Measurements from ENCODE around the gene DGKI.
"Not testable (repeated sequence)": the region's sequence is repeated elsewhere in the genome, so short reads cannot be mapped to it uniquely, and the experiment has no call there.

DGKI gene

DNA sequence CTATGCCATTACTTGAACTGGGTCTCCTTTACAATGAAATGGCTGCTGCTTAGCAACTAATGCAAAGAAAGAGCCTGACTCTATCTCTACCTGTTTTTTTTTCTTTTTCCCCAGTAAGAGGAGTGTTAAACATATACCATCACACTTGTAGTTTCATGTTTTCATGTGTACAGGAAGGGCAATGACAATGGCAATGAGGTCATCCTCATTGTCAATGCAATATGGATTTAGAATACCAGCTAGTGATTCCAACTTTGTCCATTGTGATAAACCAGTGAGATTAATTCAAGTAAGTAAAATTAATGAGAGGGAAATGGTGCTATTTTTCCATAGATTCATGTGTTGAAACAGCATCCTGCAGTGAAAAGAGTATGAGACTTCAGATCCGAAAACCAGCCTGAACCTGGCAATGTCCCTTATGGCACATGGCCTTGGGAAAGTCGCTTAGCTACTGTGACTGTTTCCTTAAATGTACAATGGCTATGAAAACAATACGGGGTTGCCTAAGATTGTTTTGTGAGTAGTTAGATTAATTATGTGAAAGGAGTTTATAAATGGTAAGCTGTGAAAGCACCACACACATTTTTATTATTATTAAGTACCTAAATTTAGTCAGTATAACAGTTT lies 11.2 kb downstream of the DGKI start:
- no peak for DNase-seq

DNA sequence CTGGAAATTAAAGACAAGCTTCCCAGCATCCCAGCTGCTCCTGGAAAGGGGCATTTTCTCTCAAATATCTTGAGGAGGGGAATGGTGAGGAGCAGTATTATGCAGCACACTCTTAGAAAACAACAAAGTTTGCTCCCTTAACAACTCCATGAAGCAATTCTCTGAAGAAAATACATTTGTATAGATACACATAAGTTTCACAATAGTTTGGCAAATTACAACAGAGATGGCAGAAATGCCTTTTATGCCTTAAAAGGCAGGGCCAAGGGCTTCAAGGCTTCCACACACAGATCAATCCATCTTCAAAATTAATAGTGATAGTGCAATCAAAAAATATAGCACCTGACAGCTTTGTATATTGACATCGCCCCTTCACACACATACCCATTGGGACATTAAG lies 12.2 kb downstream of the DGKI start:
- DNase-seq, result no peak

DNA sequence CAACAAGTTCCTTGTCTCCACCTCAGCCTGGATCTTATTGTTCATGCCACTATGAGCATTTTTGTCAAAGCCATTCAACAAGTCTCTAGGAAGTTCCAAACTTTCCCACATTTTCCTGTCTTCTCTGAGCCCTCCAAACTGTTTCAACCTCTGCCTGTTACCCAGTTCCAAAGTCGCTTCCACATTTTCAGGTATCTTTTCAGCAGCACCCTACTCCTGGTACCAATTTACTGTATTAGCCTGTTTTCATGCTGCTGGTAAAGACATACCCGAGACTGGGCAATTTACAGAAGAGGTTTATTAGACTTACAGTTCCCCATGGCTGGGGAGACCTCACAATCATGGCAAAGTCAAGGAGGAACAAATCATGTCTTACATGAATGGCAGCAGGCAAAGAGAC lies 13.8 kb downstream of the DGKI start:
- not testable (repeated sequence) for DNase-seq

DNA sequence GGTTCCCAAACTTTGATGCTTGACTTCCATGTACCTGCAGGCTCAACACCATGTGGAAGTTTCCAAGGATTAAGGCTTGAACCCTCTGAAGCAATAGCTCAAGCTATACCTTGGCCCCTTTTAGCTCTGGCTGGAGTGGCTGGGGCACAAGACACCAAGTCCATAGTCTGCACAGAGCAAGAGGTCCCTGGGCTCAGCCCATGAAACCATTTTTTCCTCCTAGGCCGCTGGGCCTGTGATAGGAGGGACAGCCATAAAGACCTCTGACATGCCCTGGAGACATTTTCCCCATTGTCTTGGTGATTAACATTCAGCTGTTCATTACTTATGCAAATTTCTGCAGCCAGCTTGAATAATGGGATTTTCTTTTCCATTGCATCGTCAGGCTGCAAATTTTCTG lies 14.4 kb downstream of the DGKI start:
- no peak for DNase-seq

DNA sequence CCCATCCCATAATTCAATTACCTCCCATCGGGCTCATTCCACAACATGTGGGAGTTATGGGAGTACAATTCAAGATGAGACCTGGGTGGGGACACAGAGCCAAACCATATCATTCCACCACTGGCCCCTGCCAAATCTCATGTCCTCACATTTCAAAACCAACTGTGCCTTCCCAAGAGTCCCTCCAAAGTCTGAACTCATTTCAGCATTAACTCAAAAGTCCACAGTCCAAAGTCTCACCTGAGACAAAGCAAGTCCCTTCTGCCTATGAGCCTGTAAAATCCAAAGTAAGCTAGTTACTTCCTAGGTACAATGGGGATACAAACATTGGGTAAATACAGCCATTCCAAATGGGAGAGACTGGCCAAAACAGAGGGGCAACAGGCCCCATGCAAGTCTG lies 15.2 kb downstream of the DGKI start:
- DNase-seq, result not testable (repeated sequence)

DNA sequence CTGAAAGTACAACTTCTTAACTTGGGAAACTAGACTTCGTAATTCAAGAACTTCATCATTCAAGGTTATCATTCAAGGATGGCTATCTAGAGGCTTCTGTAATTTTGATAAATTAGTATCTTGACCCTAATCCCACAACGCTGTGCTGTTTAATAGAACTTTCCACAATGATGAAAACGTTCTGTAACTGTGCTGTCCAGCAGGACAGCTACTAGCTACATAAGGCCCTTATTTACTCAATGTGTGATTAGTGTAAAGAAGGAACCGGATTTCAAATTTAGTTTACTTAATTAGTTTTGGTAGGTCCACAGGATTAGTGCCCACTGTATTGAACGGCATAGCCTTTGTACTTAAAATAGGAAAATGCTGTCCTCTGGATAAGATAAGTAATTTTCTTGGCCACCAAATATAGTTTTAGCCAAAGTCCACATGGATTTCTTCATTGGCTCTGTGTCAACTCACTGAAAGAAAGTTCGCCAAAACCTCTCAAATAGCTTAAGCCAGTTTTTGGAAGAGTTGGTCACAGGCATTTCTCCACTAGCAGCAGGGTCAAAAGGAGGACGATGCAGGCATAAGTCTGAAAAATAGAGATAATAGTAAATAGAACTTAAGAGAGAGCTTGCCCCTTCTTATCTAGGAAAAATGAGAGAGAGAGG lies 17.3 kb downstream of the DGKI start:
- no peak for DNase-seq

DNA sequence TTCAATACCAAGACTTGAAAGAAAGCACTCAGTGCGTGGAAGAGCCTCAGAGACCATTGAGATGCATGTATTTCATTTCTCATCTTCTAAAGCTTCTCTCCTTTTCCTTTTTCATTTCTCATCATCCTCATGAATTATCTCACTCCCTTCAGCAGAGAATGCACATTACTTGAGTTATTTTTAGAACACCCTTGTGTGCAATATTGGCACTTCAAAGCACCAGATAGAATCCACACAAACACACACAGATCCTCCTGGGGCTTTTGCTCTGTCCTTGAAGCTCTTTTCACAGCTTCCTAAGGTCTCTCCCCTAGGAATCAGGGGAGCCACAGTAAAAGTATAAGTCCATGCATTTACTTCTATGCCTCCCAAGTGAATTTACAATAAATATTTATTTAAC lies 18.3 kb downstream of the DGKI start:
- no peak for DNase-seq

DNA sequence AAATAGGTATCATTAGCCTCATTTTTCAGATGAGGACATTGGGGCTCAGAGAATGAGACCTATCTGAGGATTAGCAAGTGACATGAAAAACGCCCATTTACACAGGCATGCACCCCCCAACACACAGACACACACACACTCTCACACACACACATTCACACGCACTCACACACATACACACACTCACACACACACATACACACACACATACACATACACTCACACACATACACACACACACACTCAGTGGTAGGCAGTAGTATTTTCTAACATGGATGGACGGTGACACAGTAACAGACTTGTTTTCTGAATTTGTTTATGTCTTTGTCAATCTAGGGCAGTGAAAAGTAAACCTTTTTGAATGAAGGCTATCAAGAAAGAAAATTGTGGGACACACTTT lies 21.3 kb downstream of the DGKI start:
- DNase-seq, result no peak

DNA sequence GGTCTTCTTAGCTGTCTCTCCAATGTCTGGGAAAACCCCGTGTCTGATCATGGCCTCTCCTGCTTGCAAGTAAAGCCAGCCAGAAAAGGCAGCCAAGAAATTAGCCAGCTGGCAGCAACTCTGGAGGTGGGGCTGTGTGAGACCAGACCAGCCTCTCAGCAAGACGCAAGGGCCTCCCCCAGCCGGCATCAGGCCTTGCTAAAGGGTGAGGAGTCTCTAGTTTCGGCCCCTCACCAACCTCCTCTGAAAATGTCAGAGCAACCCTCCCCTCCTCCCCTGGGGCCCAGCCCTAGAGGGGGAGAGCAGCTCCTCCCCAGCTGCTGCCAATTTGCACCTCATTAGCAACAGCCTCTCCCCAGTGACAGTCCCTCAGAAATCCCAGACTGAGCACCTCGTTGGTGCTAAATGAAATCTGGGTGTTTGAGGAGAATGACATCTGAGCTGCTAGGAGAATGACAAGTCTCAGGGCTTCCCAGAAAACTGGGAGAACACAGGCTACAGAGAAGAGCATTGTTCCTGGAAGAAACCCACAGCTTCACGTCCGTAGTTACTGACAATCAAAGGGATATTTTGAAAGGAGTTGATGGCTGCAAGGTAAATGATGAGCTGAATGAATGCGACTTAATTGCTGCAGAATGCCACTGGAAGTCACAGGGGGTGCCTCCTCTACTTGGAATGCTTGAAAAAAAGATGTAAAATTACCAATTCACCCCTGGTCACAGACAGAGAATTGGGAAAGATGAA lies 25.9 kb downstream of the DGKI start:
- DNase-seq, result no peak

DNA sequence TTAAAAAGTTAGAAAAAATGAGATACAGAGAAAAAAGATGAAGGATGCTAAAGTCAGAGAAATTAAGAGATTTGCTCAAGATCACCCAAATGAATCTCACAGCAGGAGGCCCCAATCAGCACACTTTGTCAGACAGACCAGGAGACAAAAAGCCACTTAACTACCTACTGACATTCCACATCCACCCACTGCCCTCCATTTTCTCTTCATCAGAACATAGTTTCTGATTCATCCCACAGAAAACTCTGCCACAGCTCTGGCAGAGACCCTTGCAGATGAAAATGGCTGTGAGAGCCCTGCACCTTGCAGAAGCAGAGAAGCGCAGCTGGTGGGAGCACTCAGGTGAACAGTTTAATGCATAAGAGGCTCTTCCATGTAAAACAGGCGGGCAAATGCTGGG lies 26.6 kb downstream of the DGKI start:
- DNase-seq, result no peak

DNA sequence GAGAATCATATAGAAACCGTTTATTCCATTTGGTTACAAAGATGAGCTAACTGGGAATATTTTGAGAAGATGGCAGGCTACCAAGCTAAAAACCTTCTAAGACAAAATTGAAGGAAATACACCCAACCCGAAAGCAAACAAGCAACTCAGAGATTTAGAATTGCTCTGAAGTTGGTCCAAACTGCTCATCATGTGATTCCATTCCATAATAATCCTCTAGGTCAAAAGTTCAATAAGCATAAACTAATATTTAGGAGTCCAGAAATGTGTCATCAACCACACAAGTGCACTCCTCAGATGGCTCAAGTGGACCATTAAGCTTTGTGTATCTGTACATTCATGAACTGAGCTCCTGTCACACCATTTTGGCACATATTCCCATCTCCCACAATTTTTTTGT lies 28.7 kb downstream of the DGKI start:
- no peak for DNase-seq

DNA sequence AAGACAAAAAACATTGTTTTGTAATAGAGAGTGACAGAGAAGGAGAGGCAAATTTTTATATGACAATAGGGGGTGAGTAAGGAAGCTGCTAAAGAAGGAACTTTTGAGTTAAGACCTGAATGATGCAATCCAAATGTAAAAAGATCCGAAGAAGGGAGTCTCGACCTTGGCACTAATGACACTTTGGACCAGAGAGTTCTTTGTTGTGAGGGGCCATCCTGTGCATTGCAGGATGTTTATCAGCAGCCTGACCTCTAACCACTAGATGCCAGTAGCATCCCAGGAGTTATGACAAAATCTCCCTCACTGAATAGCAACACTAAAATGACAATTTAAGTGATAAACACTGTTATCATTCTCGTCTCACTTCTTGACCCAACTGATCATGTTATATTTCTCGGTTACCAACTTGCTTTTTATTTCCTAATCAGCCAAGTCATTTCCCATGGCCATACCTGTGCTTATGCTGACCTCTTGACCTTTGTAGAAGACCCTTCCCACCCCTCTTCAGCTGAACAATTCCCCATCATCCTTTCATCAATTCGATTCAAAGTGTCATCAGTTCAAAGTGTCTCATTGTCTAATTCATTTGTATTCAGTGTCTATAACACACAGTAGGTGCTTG lies 30.0 kb downstream of the DGKI start:
- DNase-seq, result no peak

DNA sequence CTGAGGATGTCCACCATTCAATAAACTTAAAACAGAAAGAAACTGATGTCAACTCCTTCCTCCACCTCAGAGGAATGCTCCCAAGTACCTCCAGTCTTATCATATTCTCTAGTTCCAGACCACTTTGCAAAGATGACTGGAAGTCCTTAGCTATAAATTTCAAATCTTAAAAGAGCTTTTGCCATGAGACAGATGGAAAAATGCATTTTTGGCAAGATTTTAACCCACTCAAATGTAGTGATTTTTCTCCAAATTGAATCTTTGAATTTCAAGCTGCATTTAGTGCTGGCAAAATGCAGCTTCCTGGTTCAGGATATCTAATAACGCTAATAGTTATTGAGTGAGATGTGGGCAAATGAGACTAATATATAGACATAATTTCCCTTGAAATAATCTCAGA lies 33.2 kb downstream of the DGKI start:
- DNase-seq, result no peak

DNA sequence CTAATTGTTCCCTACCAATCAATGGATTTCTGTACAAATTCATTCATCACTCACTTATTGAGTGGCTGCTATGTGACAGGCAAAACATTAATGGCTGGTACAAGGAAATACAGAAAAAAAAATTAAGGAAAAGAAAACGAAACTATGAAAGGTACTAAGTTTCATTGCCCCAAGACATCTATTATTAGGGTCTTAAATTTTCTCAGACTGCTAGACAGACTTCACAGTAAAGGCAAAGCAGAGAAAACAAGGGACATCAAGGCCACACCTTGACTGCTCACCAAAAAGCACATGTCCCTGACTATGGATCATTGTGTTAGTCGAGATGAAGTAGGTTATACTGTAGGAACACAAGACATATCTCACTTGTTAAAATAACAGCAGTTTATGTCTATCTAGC lies 36.5 kb downstream of the DGKI start:
- no peak for DNase-seq

DNA sequence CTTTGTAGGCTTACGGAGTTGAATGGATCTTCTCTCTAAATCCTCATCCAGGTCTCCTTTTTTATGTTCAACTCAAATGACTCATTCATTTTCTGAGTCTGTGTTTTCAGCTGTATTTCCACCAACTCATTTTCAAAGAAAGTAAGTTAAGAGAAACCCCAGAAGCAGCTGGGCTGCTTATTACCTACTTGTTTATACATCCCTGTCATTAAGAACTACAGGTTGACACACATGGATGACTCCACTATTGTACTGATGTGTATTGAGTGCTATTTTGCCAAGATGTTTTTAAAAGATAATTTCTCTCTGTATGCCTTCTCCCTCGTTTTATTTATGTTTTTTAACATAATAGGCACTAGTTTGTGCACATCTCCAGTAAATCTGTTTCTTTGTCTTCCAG lies 41.9 kb downstream of the DGKI start:
- DNase-seq, result no peak

DNA sequence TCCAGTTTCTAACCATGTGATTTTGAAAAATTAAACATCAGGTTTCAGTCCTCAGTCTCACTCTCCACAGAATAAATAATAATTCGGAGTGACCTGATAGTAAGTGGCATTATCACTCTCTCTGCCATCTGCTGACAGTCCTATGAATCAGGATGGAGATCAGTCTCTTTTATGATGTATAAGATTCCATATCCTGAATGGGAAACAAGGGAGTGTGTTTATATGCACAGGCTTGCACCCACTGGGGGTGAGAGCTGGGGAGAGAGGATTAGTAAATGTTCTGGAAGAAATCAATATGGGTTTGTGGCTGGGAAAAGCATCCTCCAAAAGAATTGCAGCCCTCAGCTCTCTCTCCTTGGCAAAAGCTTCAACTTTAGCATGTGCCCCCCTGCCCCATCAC lies 45.3 kb downstream of the DGKI start:
- no peak for DNase-seq

DNA sequence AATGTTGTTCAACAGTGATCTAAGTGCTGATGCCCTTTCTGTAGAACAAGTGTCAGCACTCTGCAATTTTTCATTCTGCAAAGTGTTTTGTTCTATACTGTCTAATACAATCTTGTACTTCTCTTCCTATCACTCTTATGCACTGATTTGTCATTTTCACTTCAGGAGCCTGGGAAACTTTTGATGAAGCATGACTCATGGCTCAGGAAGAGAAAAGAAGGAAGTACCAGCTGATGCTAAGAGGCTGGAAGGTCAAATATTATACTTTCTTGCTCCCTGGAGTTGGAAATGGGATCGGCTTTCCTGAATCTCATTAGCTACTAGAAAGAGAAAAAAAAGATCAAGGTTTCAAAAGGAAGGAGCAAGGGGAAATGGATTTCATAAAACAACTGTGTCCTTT lies 45.8 kb downstream of the DGKI start:
- no peak for DNase-seq

DNA sequence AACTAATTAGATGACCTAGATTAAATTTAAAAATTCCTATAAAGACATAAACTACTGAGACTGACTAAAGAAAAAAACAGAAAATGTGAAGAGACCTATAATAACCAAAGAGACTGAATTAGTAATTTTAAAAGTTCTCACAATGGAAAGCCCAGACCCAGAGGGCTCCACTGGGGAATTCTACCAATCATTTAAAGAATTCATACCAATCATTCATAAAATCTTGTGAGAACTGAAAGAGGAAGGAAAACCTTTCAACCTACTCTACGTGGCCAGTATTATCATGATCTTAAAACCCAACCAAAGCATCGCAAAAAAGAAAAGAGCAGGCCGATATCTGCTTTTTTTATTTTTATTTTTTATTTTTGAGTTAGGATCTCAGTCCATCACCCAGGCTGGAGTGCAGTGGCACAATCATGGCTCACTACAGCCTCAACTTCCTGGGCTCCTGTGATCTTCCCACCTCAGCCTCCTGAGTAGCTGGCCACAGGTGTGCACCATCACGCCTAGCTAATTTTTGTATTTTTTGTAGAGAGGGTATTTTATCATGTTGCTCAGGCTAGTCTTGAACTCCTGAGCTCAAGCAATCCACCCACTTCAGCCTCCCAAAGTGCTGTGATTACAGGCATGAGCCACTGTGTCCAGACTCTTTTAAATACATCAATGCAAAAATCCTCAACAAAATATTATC lies 48.6 kb downstream of the DGKI start:
- no peak for DNase-seq

DNA sequence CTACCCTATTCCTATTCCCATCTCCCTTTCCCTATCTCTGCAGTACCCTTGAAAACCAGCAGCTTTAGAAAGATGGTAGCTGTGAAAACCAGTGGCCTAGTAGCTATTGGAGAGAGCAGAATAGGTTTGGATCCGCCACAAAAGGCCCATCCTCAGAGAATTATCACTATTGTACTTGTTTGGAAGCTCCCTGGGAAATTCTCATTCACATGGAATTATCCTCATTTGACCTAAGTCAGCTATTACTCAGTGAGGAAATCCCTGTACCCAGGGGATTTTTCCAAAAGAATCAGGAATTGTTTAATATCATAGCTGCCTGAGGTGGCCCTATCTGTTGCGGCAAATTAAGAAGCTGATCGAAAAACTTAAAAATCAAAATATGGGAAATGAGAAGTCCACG lies 51.6 kb downstream of the DGKI start:
- DNase-seq, result no peak

DNA sequence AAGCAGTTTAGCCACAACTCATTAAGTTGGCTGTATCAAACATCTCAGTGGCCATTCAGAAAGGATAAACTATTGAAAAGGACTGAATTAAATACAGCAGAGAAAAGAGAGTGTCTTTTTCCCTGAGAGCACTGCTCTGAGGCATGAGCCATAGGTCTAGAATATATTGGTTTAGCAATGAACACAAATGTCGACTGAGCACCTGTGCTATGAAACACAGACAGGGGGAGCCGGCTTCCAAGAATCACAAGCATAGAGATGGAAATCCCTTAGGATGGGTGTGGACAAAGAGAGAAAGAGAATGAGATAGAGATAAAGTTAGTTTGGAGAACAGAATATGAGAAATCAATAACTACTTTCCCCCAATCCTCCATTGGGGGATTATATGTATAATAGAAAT lies 54.8 kb downstream of the DGKI start:
- no peak for DNase-seq

DNA sequence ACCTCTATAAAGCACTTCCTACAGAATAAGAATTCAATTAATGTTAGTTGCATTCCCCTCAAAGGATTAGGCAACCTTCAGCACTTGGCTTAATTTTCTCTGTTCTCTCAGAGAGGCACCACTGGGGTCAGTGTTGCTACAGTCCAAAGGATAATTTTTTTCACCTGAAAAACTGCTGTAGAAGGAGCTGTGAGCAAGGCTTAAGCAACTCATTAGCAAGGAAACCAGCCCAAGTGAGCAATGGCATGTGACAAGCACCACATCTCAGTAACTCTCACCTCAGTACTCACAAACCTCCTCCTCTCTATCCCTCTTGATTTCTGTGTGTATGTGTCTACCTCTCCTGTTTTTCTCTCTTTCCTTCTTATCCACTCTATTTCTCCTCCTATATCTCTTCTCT lies 55.9 kb downstream of the DGKI start:
- no peak for DNase-seq

DNA sequence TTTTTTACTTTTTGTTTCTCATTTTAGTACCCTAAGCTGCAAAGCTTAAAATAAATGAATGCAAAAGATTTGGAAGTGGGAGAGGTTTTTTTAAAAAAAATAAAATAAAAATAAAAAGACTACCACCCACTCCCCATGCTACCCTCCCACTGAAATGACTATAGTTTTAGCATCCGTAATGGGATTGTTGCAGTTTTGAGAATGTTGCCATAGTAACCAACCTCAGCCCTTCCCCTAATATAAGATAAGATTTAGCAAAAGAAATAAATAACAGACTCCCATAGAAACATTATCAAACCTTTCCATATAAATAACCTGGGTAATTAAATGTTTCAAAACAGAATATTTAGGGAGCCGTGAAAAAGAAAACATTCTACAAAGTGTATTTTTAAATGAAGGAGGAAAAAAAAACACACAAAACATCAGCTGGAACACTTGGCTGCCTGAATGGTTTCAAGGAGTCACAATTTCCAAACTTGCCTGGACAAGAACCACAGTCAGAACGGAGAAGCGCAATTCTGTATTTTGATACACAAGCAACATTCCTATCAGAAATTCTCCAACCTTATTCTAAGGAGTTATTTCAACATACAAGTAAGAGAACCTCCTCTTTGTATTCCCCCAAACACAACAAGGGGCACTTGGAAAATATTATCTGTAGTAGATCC lies 57.4 kb downstream of the DGKI start:
- no peak for DNase-seq

All from stimulated activated CD8-positive, alpha-beta memory T cell treated with anti-CD3 and anti-CD28 coated beads, Interleukin-4, amount 100 ng/mL, for 48 hours (primary cell).